ENCODE measurements around the gene ATRNL1.
"Not testable (repeated sequence)": the region's sequence is repeated elsewhere in the genome, so short reads cannot be mapped to it uniquely, and the experiment has no call there.

ATRNL1 gene

DNA sequence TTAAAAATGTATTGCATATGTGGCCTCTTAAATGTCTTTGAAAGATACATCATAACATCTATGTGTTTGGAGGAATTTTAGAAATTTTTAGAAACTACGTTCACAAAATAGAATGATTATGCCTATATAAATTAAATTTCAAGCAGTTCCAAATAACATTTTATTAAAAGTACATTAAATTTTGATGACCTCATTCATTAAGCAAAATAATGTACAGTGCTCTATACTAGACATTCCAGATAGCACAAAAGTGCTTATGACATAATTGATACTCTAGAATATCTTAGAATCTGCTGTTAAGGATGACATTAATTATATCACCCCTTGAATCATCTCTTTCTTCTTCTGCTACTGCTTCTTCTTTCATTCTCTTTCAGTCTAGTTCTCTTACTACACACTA lies 650.9 kb downstream of the ATRNL1 start:
- no peak overlapping the region for H3K4me3 ChIP-seq (ENCODE audit: low read depth, low read length)
- TF ChIP-seq, protein P1, sequence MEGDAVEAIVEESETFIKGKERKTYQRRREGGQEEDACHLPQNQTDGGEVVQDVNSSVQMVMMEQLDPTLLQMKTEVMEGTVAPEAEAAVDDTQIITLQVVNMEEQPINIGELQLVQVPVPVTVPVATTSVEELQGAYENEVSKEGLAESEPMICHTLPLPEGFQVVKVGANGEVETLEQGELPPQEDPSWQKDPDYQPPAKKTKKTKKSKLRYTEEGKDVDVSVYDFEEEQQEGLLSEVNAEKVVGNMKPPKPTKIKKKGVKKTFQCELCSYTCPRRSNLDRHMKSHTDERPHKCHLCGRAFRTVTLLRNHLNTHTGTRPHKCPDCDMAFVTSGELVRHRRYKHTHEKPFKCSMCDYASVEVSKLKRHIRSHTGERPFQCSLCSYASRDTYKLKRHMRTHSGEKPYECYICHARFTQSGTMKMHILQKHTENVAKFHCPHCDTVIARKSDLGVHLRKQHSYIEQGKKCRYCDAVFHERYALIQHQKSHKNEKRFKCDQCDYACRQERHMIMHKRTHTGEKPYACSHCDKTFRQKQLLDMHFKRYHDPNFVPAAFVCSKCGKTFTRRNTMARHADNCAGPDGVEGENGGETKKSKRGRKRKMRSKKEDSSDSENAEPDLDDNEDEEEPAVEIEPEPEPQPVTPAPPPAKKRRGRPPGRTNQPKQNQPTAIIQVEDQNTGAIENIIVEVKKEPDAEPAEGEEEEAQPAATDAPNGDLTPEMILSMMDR (IDR thresholded peaks at IDR 0.05; ENCODE audit: low read depth, low read length), result no peak

DNA sequence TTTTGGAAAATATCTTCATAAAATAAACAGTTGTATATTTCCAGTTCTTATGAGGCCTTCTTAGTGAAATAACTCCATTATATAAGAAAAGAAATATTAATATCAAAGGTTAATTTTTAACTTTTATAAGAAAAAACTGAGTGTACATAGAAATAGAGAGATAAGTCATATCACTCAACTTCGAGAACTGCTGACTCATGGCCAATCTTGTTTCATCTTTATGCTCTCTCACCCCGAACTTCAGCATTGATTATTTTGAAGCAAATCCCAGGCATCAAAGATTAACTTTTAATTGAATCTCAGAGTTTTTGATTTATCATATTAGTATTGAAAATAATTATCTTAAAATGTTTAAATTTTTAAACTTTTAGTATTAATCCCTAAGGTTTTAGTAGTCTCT lies 652.8 kb downstream of the ATRNL1 start:
- no peak overlapping the region for H3K4me3 ChIP-seq (ENCODE audit: low read depth, low read length)
- TF ChIP-seq, protein P1 (IDR thresholded peaks at IDR 0.05; ENCODE audit: low read depth, low read length), result no peak

DNA sequence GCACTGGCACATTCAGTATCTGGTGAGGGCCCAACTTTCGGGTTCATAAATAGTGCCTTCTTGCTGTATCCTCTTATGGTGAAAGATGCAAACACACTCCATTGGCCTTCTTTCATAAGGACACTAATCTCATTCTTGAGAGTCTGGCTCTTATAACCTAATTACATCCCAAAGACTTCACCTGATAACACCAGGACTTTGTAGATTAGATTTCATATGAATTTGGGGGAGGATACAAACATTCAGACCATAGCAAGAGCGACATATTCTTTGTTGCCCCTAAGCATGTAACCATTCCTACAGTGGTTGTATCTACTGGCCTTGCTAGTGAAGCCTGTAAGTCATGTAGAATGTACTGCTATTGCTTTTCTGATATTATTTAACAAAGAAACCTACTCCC lies 654.6 kb downstream of the ATRNL1 start:
- H3K4me3 ChIP-seq (ENCODE audit: low read depth, low read length), result no peak overlapping the region
- TF ChIP-seq, protein P1 (IDR thresholded peaks at IDR 0.05; ENCODE audit: low read depth, low read length), result no peak

DNA sequence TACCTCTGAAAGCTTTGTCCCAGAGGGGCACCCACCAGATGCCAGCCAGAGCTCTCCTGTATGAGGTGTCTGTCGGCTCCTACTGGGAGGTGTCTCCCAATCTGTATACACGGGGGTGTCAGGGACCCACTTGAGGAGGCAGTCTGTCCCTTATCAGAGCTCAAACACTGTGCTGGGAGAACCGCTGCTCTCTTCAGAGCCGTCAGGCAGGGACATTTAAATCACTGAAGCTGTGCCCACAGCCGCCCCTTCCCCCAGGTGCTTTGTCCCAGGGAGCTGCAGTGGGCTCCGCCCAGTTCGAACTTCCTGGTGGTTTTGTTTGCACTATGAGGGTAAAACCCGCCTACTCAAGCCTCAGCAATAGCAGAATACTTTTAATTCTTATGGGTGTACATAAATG lies 665.3 kb downstream of the ATRNL1 start:
- not testable (repeated sequence) for H3K4me3 ChIP-seq (ENCODE audit: low read depth, low read length)

DNA sequence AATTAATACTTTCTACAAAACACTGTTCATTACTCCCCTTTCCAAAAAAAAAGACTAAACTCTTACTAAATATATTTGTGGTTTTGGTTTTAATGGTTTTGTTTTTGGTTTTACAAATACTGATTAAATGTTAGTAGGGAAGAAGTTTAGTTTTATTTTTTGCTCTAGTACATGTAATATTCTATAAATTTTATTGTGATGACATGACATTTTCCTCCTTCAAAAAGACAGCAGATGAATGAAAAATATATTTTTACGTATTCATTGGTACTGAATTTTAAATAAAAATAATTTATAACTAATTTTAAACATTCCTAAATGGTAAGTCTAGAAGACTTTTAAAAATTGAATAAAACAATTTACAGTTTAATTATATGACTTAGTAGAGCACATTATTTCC lies 667.0 kb downstream of the ATRNL1 start:
- no peak overlapping the region for H3K4me3 ChIP-seq (ENCODE audit: low read depth, low read length)
- TF ChIP-seq, protein P1 (IDR thresholded peaks at IDR 0.05; ENCODE audit: low read depth, low read length), result no peak

DNA sequence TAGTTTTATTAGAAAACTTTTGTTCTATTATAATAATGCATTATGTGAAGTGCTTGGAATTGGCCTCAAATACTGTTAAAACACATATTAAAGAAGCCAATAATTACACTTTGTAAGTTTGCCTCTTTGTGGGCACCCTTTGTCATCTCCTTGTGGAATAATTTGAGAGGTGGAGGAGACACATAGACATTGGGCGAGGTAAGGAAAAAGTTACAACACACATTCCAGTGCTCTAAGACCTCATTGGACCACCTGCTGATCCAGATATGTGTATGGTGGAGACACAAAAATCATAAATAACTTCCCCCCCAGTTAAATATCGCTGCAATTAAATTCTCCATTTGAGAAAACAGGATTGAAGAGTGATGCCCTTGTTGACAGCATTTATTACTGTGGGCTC lies 668.0 kb downstream of the ATRNL1 start:
- TF ChIP-seq, protein P1 (IDR thresholded peaks at IDR 0.05; ENCODE audit: low read depth, low read length), result no peak
- no peak overlapping the region for H3K4me3 ChIP-seq (ENCODE audit: low read depth, low read length)

DNA sequence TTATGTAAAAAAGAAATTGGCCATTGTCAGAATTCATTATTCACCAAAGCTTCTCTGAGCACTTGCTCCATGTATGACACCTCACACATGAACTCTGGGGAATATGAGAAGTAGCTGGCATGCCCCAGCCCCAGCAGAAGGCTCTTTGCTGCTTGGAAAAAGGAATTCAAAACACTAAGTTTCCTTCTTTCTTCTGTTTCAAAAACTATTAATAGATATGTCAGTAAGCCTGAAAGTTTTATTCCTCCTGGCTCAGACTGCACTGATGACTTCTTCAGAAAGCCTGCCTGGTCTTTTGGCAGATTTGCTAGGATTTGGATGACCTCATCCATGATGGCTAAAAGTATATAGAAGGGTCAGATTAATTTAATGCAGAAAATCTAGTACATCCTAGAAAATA lies 668.9 kb downstream of the ATRNL1 start:
- no peak overlapping the region for H3K4me3 ChIP-seq (ENCODE audit: low read depth, low read length)
- TF ChIP-seq, protein P1 (IDR thresholded peaks at IDR 0.05; ENCODE audit: low read depth, low read length), result no peak

DNA sequence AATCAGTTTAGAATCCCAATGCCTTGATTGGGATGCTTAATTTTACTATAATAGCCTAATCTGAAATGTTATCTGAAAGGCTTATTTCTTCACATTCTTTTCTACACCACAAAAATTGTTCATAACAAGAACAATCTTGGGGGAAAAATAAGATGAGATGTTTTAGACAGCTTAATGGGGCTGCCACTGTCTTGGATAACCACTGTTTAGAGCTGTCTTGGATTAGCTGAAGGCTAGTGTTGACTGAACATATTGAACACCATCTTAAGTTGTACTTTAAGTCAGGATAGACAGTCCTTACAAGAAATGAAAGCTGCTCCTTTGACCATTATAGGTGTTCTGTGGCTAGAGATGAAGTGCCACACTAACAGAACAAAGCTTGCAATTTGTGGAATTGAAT lies 678.6 kb downstream of the ATRNL1 start:
- no peak overlapping the region for H3K4me3 ChIP-seq (ENCODE audit: low read depth, low read length)
- TF ChIP-seq, protein P1 (IDR thresholded peaks at IDR 0.05; ENCODE audit: low read depth, low read length), result no peak

Measured in WI38 (cell line).